Mesendoderm (in vitro differentiated cells): Measurements from ENCODE around the gene POR. TPM values are rescaled to one million over a fixed set of nuclear protein-coding genes. Genes with fewer than 3 reads are reported as not detected.

Experiments
- DNase-seq: peaks from one replicate; pipeline ENCODE4 v3.0.0; 2013
- H2AK5ac ChIP-seq: 2 replicates; pipeline ENCODE4 v1.6.1; 2013; ENCODE audit warnings: low read length, inconsistent platforms
- H2BK120ac ChIP-seq: 2 replicates; pipeline ENCODE4 v1.6.1; 2013; ENCODE audit warnings: low read depth, mild to moderate bottlenecking, low read length, moderate library complexity, mixed read lengths
- H2BK15ac ChIP-seq: replicated peaks from 2 replicates; pipeline ENCODE4 v1.6.1; 2013; ENCODE audit warnings: low read depth, mild to moderate bottlenecking, moderate library complexity
- H2BK5ac ChIP-seq: 2 replicates; pipeline ENCODE4 v1.6.1; 2013; ENCODE audit warnings: low read length, inconsistent platforms
- H3K18ac ChIP-seq: 2 replicates; pipeline ENCODE4 v1.6.1; 2013; ENCODE audit warnings: mild to moderate bottlenecking, low read length, mixed read lengths
- H3K23ac ChIP-seq: one replicate; pipeline ENCODE4 v1.6.1; 2013; ENCODE audit warnings: low read length
- H3K27ac ChIP-seq: 2 replicates; pipeline ENCODE4 v1.5.1; 2013; ENCODE audit warnings: low read depth, mild to moderate bottlenecking, inconsistent platforms, low read length, moderate library complexity
- H3K27me3 ChIP-seq: 2 replicates; pipeline ENCODE4 v1.6.1; 2013; ENCODE audit warnings: low read length, control low read depth, mild to moderate bottlenecking, inconsistent platforms; ENCODE audit not compliant: insufficient read depth, poor library complexity
- H3K36me3 ChIP-seq: 2 replicates; pipeline ENCODE4 v1.6.1; 2013; ENCODE audit warnings: low read length, inconsistent platforms; ENCODE audit not compliant: control insufficient read depth, insufficient read depth
- H3K4ac ChIP-seq: one replicate; pipeline ENCODE4 v1.6.1; 2013; ENCODE audit warnings: low read depth, mild to moderate bottlenecking, low read length, moderate library complexity
- H3K4me1 ChIP-seq: 2 replicates; pipeline ENCODE4 v1.6.1; 2013; ENCODE audit warnings: low read depth, low read length, inconsistent platforms; ENCODE audit not compliant: control insufficient read depth
- H3K4me2 ChIP-seq: 2 replicates; pipeline ENCODE4 v1.6.1; 2013; ENCODE audit warnings: low read length
- H3K4me3 ChIP-seq: 2 replicates; pipeline ENCODE4 v1.5.1; 2013; ENCODE audit warnings: mild to moderate bottlenecking, low read length
- H3K56ac ChIP-seq: one replicate; pipeline ENCODE4 v1.6.1; 2013; ENCODE audit warnings: low read length
- H3K79me1 ChIP-seq: 2 replicates; pipeline ENCODE4 v1.6.1; 2013; ENCODE audit warnings: low read length, inconsistent platforms
- H3K79me2 ChIP-seq: 2 replicates; pipeline ENCODE4 v1.6.1; 2013; ENCODE audit warnings: mild to moderate bottlenecking, low read length; ENCODE audit not compliant: control insufficient read depth, insufficient read depth
- H3K9ac ChIP-seq: 2 replicates; pipeline ENCODE4 v1.6.1; 2013; ENCODE audit warnings: low read length, inconsistent platforms
- H4K5ac ChIP-seq: one replicate; pipeline ENCODE4 v1.6.1; 2013; ENCODE audit warnings: low read length
- H4K8ac ChIP-seq: one replicate; pipeline ENCODE4 v1.6.1; 2013; ENCODE audit warnings: low read depth, mild to moderate bottlenecking, control low read depth, low read length, moderate library complexity
- WGBS: extraction: QIAGEN DNeasy Blood & Tissue Kit; methylation state at CpG from one replicate; pipeline ENCODE4 v1.1.7; 2013; ENCODE audit warnings: low lambda C conversion rate, missing lambda C conversion rate; ENCODE audit not compliant: insufficient coverage; ENCODE audit errors: extremely low coverage; 5-methylcytosine and 5-hydroxymethylcytosine counted together
- polyA plus RNA-seq, 2 experiments: library from polyadenylated mRNA; stranded (reverse); fragments of 200-250 nt; gene quantifications; one replicate each; pipeline ENCODE4 v1.2.3, GENCODE V29; 2013

POR gene
- polyA plus RNA-seq (2013, experiment 1 of 2): 61.3 TPM
- polyA plus RNA-seq (2013, experiment 2 of 2): 59.2 TPM

GRCh38 chr7:75914655-75915415, at the start of gene POR:
Gene POR (plus strand): TSS chr7:75915155. CDS start chr7:75954002, 38,847 bp downstream.
- Histone ChIP-seq H3K36me3 (no peaks in the 10 kb centered on the region), H3K4me2 (peak within 1 kb of the TSS; percentile 98)
- WGBS: no CpG with 5 or more reads among the region's 82 CpGs

DNA sequence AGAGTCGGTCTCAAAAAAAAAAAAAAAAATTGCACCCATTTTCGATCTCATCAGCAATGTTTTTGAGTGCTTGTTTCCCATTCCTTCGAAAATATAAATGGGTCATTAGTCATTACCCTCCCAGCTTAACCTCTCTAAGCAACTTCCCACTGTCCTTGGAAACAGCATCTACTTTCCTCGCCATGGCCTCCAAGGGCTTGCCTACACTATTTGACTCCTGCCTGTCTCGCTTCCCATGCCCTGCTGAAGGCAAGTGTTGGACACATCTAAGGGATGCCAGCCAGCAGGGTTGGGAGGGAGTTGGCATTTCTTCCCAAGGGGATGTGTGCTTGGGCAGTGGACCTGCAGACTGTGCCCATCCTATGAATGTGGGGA, 48.9 kb upstream of the POR start:
- Histone ChIP-seq H4K5ac (no peak overlapping the region), H3K18ac (no peak overlapping the region), H3K9ac (peak overlapping the region; percentile 10), H3K27ac (no peak overlapping the region), H3K79me1 (no peaks in the 10 kb centered on the region), H3K4me2 (no peak overlapping the region), H2BK120ac (no peak overlapping the region), H4K8ac (no peak overlapping the region), H3K4ac (no peak overlapping the region), H3K4me1 (no peaks in the 10 kb centered on the region), H2AK5ac (no peak overlapping the region), H3K36me3 (no peaks in the 10 kb centered on the region), H3K23ac (no peak overlapping the region), H3K27me3 (no peaks in the 10 kb centered on the region), H2BK5ac (no peak overlapping the region), H2BK15ac (no peak overlapping the region), H3K79me2 (no peaks in the 10 kb centered on the region), H3K56ac (no peak overlapping the region), H3K4me3 (no peak overlapping the region)
- WGBS: no CpG with 5 or more reads among the region's 5 CpGs
- no peak for DNase-seq

More at GRCh38 chr7:75914655-75915415, at the start of gene POR:
- H2BK120ac ChIP-seq: no peak within 1 kb of the TSS
- H3K79me1 ChIP-seq: peaks cover 17% of the 10 kb centered on the region
- no peak within 1 kb of the TSS for H2AK5ac ChIP-seq
- peak within 1 kb of the TSS; percentile 87 for H3K4ac ChIP-seq
- H3K27ac ChIP-seq: no peak within 1 kb of the TSS
- no peak within 1 kb of the TSS for H4K5ac ChIP-seq
- H3K23ac ChIP-seq: peak within 1 kb of the TSS; percentile 68
- no peak within 1 kb of the TSS for H2BK5ac ChIP-seq
- H3K4me1 ChIP-seq: peaks cover 8% of the 10 kb centered on the region
- peak within 1 kb of the TSS; percentile 78 for H3K18ac ChIP-seq
- peak within 1 kb of the TSS; percentile 91 for H3K4me3 ChIP-seq
- H4K8ac ChIP-seq: peak within 1 kb of the TSS; percentile 70
- DNase-seq: peak; percentile 95
- no peak within 1 kb of the TSS for H2BK15ac ChIP-seq
- H3K27me3 ChIP-seq: no peaks in the 10 kb centered on the region
- peaks cover 26% of the 10 kb centered on the region for H3K79me2 ChIP-seq
- H3K56ac ChIP-seq: peak within 1 kb of the TSS; percentile 97
- H3K9ac ChIP-seq: peak within 1 kb of the TSS; percentile 91

DNA sequence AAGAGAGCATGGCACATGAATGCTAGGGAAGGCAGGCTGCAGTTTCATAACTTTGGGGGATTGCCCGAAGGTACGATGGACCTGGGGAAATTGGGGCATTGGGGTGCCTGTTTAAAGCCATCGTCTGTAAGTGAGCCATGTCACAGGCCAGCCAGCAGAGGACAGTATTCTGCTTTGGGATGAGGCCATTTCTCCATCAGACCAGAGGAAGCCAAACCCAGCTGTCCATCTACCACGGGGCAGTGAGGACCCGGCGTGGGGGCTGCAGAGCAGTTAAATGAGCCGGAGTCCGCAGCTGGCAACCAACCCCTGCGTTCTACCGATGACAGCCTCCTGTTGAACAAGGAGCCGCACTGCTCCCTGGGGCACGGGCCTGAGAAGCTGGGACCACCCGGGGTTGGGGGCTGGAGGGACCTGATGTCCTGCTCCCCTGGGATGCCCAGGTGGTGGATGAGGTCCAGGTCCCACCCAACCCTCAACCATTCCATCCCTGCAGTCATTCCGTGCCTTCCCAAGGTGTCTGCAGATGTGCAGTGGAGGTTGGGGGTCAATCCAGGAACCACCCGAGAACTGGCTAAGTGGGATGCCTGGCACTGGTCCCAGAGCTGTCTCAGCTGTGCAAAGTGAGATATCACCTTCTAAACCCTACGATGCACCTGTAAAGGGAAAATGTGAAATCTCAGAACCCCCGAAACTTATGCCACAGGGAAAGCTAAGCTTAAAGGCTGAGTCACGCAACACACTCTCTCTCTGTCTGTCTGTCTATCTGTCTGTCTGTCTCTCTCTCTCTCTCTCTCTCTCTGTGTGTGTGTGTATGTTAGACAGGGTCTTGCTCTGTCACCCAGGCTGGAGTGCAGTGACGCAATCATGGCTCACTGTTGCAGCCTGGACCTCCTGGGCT, 48.2 kb upstream of the POR start:
- Histone ChIP-seq H3K79me2 (no peaks in the 10 kb centered on the region), H4K8ac (no peak overlapping the region), H3K4ac (no peak overlapping the region), H3K4me1 (no peaks in the 10 kb centered on the region), H3K79me1 (no peaks in the 10 kb centered on the region), H3K9ac (peak overlapping the region; percentile 10), H3K4me2 (no peak overlapping the region), H3K4me3 (no peak overlapping the region), H2AK5ac (no peak overlapping the region), H3K23ac (no peak overlapping the region), H2BK15ac (no peak overlapping the region), H2BK5ac (no peak overlapping the region), H3K27me3 (no peaks in the 10 kb centered on the region), H4K5ac (no peak overlapping the region), H3K27ac (no peak overlapping the region), H3K56ac (no peak overlapping the region), H3K18ac (no peak overlapping the region), H2BK120ac (no peak overlapping the region), H3K36me3 (no peaks in the 10 kb centered on the region)
- no CpG with 5 or more reads among the region's 19 CpGs for WGBS
- peak; percentile 75 for DNase-seq

GRCh38 chr7:75867390-75867717, 47.6 kb upstream of the POR start:
- Histone ChIP-seq H3K27me3 (no peaks in the 10 kb centered on the region), H3K27ac (no peak overlapping the region), H3K56ac (no peak overlapping the region), H4K8ac (no peak overlapping the region), H3K4ac (no peak overlapping the region), H3K36me3 (no peaks in the 10 kb centered on the region), H3K4me3 (no peak overlapping the region), H4K5ac (no peak overlapping the region), H3K4me2 (no peak overlapping the region), H3K79me2 (no peaks in the 10 kb centered on the region), H2AK5ac (no peak overlapping the region), H3K23ac (no peak overlapping the region), H2BK15ac (no peak overlapping the region), H2BK120ac (no peak overlapping the region), H3K79me1 (no peaks in the 10 kb centered on the region), H2BK5ac (no peak overlapping the region), H3K9ac (no peak overlapping the region), H3K18ac (no peak overlapping the region), H3K4me1 (no peaks in the 10 kb centered on the region)
- DNase-seq: no peak
- no CpG with 5 or more reads among the region's 4 CpGs for WGBS

GRCh38 chr7:75868153-75868552, 46.8 kb upstream of the POR start:
- Histone ChIP-seq H4K5ac (no peak overlapping the region), H2BK15ac (no peak overlapping the region), H3K23ac (no peak overlapping the region), H3K4me3 (no peak overlapping the region), H3K27ac (no peak overlapping the region), H3K56ac (no peak overlapping the region), H3K9ac (no peak overlapping the region), H3K79me1 (no peaks in the 10 kb centered on the region), H2BK120ac (no peak overlapping the region), H3K79me2 (no peaks in the 10 kb centered on the region), H2BK5ac (no peak overlapping the region), H3K36me3 (no peaks in the 10 kb centered on the region), H3K4ac (no peak overlapping the region), H2AK5ac (no peak overlapping the region), H3K27me3 (no peaks in the 10 kb centered on the region), H3K4me2 (no peak overlapping the region), H3K4me1 (no peaks in the 10 kb centered on the region), H4K8ac (no peak overlapping the region), H3K18ac (no peak overlapping the region)
- no peak for DNase-seq
- no CpG with 5 or more reads among the region's 2 CpGs for WGBS
